Measurements from ENCODE around the gene BOD1L1.

GRCh38 chr4:13534344-13535063 lies 93.0 kb downstream of the BOD1L1 start:
- TF ChIP-seq CTCF (IDR thresholded peaks at IDR 0.05) (no peak), POLR2A (IDR thresholded peaks at IDR 0.05) (no peak)
